Activated naive CD8-positive, alpha-beta T cell treated with anti-CD3 and anti-CD28 coated beads for 36 hours (primary cell): Measurements from ENCODE around the gene DDOST. TPM values are rescaled to one million over a fixed set of nuclear protein-coding genes. Genes with fewer than 3 reads are reported as not detected.
"Not testable (repeated sequence)": the region's sequence is repeated elsewhere in the genome, so short reads cannot be mapped to it uniquely, and the experiment has no call there.

Source experiments
- DNase-seq: peaks from one replicate; pipeline ENCODE4 v3.0.0; 2021
- H3K27ac Mint-ChIP-seq: one replicate; pipeline ENCODE4 v1.8.0; 2022; ENCODE audit warnings: mild to moderate bottlenecking, moderate library complexity, mixed read lengths
- H3K27me3 Mint-ChIP-seq: one replicate; pipeline ENCODE4 v1.8.0; 2022; ENCODE audit warnings: mild to moderate bottlenecking, mixed read lengths
- H3K36me3 Mint-ChIP-seq: one replicate; pipeline ENCODE4 v1.8.0; 2021; ENCODE audit warnings: mild to moderate bottlenecking, mixed read lengths
- H3K4me1 Mint-ChIP-seq: one replicate; pipeline ENCODE4 v1.8.0; 2021; ENCODE audit warnings: mixed read lengths
- H3K4me3 Mint-ChIP-seq: one replicate; pipeline ENCODE4 v1.8.0; 2022; ENCODE audit warnings: mild to moderate bottlenecking, moderate library complexity, mixed read lengths
- H3K9me3 Mint-ChIP-seq: one replicate; pipeline ENCODE4 v1.8.0; 2022; ENCODE audit warnings: mixed read lengths
- total RNA-seq, 2 experiments: library from RNA; stranded (reverse); gene quantifications; one replicate each; pipeline ENCODE4 v1.2.3, GENCODE V29; 2021

Gene DDOST
- total RNA-seq, 2 experiments from 2014 or later: 156 to 164 TPM

DNA sequence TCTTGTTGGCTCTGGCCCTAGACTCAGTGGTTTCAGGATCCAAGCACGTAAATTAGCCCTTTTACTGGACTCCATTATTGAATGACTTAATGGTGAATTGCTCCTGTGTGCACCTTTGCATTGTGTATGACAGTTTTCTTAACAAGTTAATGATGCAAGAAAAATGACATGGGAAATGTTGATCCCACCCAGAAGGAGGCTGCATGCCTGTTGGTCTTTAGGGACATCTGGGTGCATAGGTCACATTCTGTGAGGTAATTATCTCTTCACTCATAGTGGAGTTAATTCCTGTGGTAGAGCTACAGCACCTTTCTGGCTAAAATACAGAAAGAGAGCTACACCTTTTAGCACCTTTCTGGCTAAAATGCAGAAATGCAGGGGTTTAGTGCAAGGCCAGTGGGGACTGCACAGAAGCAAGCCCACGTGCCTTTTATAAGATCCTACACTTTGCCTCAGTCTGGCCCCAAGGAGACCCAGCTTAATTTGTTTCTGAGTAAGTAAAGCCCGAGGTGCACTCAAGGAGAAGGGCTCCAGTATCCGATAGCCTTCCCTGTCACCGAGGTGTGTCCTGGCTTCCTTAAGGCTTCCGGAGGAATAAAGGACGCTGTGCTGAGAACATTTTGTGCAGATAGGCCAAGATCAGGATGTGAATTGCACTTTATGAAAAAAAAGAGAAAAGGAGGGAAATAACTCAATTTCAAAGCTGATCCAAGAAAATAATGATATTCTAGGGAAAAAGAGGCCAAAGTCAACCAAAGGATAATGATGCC is 54.2 kb downstream of the DDOST start:
- not testable (repeated sequence) for H3K4me1 Mint-ChIP-seq, H3K36me3 Mint-ChIP-seq, H3K27ac Mint-ChIP-seq, H3K9me3 Mint-ChIP-seq, DNase-seq, H3K27me3 Mint-ChIP-seq, H3K4me3 Mint-ChIP-seq

- no peak for DNase-seq
- Mint-ChIP-seq H3K27me3 (no peaks in the 10 kb centered on the region), H3K36me3 (no peaks in the 10 kb centered on the region), H3K4me1 (no peaks in the 10 kb centered on the region), H3K4me3 (no peak overlapping the region), H3K27ac (no peak overlapping the region), H3K9me3 (no peaks in the 10 kb centered on the region)
These were observed 56.5 kb downstream of the DDOST start for GRCh38 chr1:20604678-20605077.

GRCh38 chr1:20603504-20604464 is 57.4 kb downstream of the DDOST start:
- H3K27ac Mint-ChIP-seq: no peak overlapping the region
- no peak overlapping the region for H3K4me3 Mint-ChIP-seq
- DNase-seq: no peak
- no peaks in the 10 kb centered on the region for H3K27me3 Mint-ChIP-seq
- H3K4me1 Mint-ChIP-seq: no peaks in the 10 kb centered on the region
- no peaks in the 10 kb centered on the region for H3K36me3 Mint-ChIP-seq
- H3K9me3 Mint-ChIP-seq: no peaks in the 10 kb centered on the region

DNA sequence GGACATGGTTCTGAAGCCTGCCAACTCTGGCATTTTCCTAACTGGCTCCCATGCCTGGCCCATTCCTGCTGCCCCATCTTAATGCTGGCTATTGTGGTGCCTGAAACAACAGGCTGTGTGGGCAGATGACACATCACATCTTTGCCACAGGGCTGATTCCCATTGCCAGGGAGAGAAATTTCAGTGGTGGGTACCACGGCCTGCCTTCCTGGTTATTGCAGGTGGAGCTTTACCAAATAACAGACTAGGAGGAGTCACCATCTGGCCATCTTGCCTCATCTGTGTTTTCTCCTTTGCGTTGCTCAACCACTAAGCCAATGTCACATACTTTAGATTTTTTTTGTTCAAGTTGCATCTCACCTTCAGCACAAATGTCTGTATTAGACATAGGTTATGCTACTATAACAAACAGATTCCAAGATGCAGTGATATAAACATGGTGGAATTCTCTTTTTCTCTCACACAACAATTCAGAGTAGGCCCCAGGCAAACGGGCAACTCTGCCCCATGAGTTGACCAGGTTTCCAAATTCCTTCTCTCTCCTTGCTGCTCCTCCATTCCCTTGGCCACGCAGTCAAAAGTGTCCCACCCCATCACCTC is 58.2 kb downstream of the DDOST start:
- no peaks in the 10 kb centered on the region for H3K4me1 Mint-ChIP-seq
- no peak overlapping the region for H3K27ac Mint-ChIP-seq
- DNase-seq: no peak
- no peak overlapping the region for H3K4me3 Mint-ChIP-seq
- no peaks in the 10 kb centered on the region for H3K9me3 Mint-ChIP-seq
- no peaks in the 10 kb centered on the region for H3K27me3 Mint-ChIP-seq
- no peaks in the 10 kb centered on the region for H3K36me3 Mint-ChIP-seq

Other genes starting within 250 kb of the DDOST start
- gene CAMK2N1, start 175.2 kb downstream of the DDOST start, total RNA-seq: under 1 TPM; 0.25 to 0.52 TPM
- 10 to 100 TPM; 19.7 to 20.4 TPM for gene MUL1, start 153.2 kb downstream of the DDOST start, total RNA-seq
- gene FAM43B, start 108.8 kb downstream of the DDOST start, total RNA-seq: not detected
- not detected for gene CDA, start 72.3 kb downstream of the DDOST start, total RNA-seq
- 1 to 10 TPM; 1.9 to 2.1 TPM for gene PINK1, start 27.9 kb downstream of the DDOST start, total RNA-seq
- gene KIF17, start 56.6 kb upstream of the DDOST start, total RNA-seq: under 1 TPM in 1 of 2 experiments, not detected in 1; 0.16 TPM
- 1 to 10 TPM; 2.7 to 2.8 TPM for gene SH2D5, start 71.3 kb upstream of the DDOST start, total RNA-seq
- 100 to 1,000 TPM; 156 to 169 TPM for gene HP1BP3, start 125.9 kb upstream of the DDOST start, total RNA-seq